PFSK-1 (cell line): Measurements from ENCODE around the gene HLF.

ENCODE experiments used
- FOXP2 ChIP-seq: optimal IDR thresholded peaks from 2 replicates; pipeline ENCODE3; 2011; ENCODE audit warnings: borderline replicate concordance, control low read depth, inconsistent platforms; ENCODE audit not compliant: insufficient read depth; ENCODE audit errors: extremely low read length, extremely low read depth
- TF ChIP-seq, protein P1 (sequence below), 2 experiments: IDR thresholded peaks; 2 replicates each; pipeline versions ENCODE4 v1.6.1 to v1.8.0; 2011 to 2012; ENCODE audit warnings: low read depth in 2 of 2, low read length in 2 of 2, control low read depth in 1 of 2, inconsistent platforms in 1 of 2, mild to moderate bottlenecking in 1 of 2, moderate library complexity in 1 of 2; ENCODE audit not compliant: insufficient read depth in 1 of 2

DNA sequence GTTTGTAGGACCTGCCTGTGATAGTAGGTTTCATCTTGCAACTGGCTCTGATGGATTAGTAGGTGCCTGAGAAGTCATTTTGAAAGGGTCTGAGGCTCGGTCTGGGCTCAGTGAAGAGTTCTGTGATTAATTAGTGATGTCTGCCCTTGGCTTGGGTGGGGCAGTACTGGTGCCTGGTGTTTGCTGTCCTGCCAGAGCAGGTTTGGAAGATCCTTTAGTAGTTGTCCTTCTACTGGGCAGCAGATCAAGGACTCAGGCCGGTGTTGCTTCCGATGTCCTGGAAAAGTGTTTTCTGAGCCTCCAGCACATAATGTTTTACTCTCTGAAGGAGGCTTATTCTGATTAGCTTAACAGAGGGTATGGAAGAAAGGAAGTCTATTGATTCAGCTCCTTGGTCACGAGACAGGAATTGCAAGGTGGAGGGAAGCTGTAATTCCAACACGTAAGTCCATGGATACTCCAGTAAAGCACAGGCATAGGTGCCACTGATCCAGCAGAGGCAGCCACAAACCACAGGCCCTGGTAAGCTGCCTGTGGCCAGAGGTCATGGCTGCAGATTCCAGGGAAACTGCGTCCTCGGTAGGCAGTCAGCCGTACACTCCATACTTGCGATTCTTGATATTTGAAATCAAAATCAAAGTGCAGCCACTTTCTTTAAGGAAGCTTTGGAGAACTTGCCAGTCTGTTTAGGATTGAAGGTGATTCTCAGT lies 18.7 kb downstream of the HLF start:
- TF ChIP-seq FOXP2, result no peak
- TF ChIP-seq, protein P1, sequence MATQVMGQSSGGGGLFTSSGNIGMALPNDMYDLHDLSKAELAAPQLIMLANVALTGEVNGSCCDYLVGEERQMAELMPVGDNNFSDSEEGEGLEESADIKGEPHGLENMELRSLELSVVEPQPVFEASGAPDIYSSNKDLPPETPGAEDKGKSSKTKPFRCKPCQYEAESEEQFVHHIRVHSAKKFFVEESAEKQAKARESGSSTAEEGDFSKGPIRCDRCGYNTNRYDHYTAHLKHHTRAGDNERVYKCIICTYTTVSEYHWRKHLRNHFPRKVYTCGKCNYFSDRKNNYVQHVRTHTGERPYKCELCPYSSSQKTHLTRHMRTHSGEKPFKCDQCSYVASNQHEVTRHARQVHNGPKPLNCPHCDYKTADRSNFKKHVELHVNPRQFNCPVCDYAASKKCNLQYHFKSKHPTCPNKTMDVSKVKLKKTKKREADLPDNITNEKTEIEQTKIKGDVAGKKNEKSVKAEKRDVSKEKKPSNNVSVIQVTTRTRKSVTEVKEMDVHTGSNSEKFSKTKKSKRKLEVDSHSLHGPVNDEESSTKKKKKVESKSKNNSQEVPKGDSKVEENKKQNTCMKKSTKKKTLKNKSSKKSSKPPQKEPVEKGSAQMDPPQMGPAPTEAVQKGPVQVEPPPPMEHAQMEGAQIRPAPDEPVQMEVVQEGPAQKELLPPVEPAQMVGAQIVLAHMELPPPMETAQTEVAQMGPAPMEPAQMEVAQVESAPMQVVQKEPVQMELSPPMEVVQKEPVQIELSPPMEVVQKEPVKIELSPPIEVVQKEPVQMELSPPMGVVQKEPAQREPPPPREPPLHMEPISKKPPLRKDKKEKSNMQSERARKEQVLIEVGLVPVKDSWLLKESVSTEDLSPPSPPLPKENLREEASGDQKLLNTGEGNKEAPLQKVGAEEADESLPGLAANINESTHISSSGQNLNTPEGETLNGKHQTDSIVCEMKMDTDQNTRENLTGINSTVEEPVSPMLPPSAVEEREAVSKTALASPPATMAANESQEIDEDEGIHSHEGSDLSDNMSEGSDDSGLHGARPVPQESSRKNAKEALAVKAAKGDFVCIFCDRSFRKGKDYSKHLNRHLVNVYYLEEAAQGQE (IDR thresholded peaks at IDR 0.05; ENCODE audit: insufficient read depth in 1 of 2, low read depth in 2 of 2, low read length in 2 of 2), result no peak
